ENCODE measurements around the gene RAPH1.

Gene RAPH1

GRCh38 chr2:203484266-203485112 lies 50.6 kb downstream of the RAPH1 start:
- DNase-seq, result peak; percentile 59

GRCh38 chr2:203480623-203481022 lies 54.5 kb downstream of the RAPH1 start:
- DNase-seq, result no peak

- no peak for DNase-seq
These were observed 58.2 kb downstream of the RAPH1 start for GRCh38 chr2:203476881-203477280.

DNA sequence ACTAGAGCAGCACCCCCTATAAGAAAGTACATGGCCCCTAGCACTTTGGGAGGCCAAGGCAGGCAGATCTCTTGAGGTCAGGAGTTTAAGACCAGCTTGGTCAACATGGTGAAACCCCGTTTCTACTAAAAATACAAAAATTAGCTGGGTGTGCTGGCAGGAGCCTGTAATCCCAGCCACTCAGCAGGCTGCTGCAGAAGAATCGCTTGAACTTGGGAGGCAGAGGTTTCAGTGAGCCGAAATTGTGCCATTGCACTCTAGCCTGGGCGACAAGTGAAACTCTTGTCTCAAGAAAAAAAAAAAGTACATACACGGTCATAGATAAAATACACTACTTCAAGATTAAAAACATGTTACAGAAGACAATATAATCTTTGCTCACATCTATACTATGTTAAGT lies 63.8 kb downstream of the RAPH1 start:
- no peak for DNase-seq

DNA sequence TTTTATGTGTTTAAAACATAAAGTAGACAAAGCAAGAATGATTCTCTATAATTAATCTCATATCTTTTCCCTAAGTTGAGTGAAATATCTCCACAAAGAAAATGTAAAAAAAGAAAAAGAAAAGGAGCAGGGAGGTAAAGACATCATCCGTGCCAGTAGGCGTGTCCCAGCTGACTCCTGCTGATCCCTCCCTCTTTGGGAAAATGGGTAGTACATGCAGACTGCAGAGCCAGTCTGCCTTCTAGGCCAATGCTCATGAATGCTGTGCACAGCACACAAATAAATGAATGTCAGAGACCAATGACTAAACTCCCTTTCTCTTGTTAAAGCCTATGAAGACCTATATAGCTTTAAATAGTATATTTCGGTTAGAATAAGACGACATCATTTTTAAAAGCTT lies 64.7 kb downstream of the RAPH1 start:
- no peak for DNase-seq

DNA sequence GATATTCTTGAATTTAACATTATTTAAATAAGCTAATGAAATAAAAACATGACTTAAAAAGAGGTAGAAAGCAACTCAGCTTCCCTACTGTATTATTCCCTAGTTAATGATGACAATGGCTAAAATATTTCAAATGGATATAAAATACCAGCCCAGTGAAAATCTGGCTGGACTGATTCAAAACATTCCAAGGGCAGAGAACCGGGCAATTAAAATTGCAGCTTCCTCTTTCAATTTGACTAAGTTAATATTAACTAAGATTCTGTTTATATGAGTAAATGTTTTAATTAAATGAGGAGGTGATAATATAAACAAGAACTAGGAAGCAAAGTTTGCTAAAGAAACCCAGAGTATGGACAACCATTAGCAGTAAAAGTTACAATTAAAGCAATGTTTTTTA lies 65.6 kb downstream of the RAPH1 start:
- no peak for DNase-seq

- no peak for DNase-seq
These were observed 71.8 kb downstream of the RAPH1 start for GRCh38 chr2:203463266-203463678.

- no peak for DNase-seq
These were observed 72.8 kb downstream of the RAPH1 start for GRCh38 chr2:203462308-203462707.

DNA sequence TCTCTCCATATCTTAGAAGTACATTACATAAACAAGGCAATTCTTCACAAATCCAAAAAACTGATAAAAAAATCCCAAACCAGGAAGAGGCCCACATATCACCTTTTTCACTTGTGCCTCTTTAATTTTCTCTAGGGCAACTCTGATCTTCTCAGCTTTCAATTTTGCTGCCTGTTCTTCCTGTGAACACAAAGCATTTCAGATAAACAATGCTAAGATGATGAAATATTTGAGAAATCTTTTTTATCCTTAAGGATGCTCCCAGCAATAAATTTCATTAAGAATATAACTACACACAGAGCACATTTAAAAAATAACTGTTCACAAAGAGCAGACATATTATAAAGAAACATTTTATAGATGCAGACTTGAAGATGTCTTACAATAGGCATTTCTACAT lies 73.4 kb downstream of the RAPH1 start:
- no peak for DNase-seq

- DNase-seq, result no peak
These were observed 79.9 kb downstream of the RAPH1 start for GRCh38 chr2:203455209-203455608.

- DNase-seq, result no peak
These were observed 81.1 kb downstream of the RAPH1 start for GRCh38 chr2:203453858-203454451.

- no peak for DNase-seq
These were observed 83.4 kb downstream of the RAPH1 start for GRCh38 chr2:203451689-203452088.

DNA sequence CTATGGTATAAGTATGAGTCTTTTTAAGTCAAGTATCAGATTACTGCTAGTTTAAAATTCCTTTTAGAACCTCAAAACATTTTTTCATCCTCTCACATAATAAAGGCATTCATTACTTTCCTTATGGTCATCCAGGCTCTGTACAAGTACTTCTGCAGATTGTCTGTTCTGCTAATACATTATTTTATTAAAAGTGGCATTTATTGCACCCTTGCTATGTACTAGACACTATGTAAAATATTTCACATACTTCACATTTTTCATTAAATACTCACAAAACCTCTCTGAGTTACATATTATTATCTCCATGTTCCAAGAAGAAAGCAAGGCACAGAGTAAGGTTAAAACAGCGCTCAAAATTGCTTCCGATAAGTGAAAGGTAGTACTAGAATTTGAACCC lies 84.1 kb downstream of the RAPH1 start:
- DNase-seq, result no peak

DNA sequence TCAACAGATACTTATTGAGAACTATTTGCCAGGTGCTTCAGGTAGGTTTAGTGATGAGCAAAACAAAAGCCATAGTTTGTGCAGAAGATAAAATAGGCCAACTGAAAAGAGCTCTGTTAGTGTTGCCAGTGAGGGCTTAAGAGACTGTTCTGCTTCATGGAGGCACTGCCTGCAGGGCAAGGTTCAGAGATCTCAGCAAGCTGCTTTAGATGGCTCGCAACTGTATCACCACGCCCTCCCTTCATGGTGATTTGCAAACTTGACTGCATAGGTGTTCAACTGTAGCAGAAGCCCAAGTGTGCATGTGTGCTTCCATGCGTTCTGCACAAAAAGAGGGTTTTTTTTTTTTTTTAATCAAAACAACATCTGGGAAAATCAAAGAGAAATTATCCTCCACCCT lies 84.5 kb downstream of the RAPH1 start:
- no peak for DNase-seq

- no peak for DNase-seq
These were observed 88.3 kb downstream of the RAPH1 start for GRCh38 chr2:203446780-203447179.

DNA sequence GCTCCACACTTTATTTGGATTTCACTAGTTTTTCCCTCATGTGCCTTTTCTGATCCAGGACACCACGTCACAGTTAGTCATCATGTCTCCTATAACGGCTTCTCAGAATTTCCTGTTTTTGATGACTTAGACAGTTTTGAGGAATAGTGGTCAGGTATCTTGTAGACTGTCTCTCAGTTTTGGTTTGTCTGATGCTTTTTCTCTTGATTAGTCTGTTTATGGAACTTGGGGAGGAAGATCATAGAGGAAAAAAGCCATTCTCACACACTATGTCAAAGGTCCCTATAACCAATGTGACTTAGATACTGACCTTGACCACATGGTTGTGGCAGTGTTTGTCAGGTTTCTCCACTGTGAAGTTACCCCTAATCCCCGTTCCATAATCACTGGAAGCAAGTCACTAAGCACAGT lies 89.0 kb downstream of the RAPH1 start:
- DNase-seq, result no peak

- no peak for DNase-seq
These were observed 90.4 kb downstream of the RAPH1 start for GRCh38 chr2:203444738-203445137.

DNA sequence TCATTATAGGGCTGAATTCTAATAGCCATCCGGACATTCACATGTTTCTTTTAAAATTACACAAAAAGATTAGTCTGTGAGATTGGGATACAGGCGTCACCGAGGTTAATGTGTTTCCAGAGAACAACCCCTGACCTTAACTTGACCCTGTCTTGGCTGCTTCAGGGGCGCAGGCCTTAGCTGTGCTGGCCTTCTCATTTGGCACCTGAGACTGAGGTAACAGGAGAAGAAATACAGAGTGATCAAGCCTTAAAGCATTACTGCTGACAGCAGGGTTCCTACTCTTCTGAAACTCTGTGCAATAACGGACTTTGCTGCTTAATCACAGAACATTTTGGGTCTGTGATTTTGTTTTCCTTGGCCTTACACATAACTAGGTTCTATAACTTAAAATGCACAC lies 92.6 kb downstream of the RAPH1 start:
- DNase-seq, result no peak

DNA sequence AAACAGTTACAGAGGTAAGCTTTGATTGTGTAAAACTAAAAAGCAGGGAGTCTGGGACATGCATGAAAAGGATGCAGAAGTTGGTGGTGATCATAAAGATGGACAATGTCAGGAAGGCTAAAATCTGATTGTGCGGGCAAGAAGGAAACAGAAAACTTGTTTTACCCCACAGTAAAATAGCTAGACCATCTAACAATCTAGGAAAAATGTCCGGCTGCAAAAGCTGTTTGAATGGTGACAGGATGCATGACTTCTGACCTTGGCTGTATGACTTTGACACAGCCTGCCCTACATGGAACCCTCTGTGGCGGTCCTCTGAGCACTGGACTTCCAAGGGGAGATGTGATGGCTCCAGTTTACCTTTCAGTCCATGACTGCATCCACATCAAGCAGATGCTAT lies 93.6 kb downstream of the RAPH1 start:
- no peak for DNase-seq

- no peak for DNase-seq
These were observed 94.4 kb downstream of the RAPH1 start for GRCh38 chr2:203440671-203441070.

- DNase-seq, result no peak
These were observed 96.6 kb downstream of the RAPH1 start for GRCh38 chr2:203438528-203438927.

GRCh38 chr2:203437511-203437910 lies 97.6 kb downstream of the RAPH1 start:
- DNase-seq, result no peak

DNA sequence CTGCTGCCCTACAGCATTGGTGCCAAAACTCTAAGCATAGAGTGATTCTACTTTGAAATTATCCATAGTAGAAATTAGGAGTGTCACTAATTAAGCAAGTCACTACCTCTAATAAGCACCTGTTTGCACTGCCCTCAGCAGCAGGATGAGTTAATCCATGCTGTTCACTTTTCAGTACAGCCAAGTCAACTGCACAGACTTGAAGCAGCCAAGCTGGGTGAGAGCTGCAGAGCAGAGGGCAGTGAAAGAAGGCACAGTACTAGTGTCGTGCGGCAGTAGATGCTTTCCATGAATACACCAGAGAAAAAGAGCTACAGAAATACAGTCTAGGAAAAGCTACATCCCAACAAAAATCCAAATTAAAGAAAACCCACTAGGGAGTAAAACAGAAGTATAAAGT lies 98.6 kb downstream of the RAPH1 start:
- no peak for DNase-seq

DNA sequence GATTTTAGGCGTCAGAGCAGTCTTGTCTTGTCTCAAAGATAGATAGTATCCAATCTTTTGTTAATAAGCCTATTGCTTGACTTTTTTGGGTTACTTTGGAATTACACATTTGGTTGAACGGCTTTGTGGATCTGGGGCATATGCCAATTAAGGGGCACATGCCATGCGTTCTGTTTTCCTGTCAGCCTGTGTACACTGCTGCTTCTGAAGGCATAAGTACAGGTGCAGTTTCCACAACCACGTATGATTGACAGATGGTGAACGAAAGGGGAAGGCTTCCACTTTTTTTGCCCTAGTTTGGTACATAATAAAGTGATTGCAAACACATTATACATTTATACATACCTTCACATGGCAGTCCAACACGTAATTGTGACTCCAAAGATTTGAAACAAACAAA lies 102.3 kb downstream of the RAPH1 start:
- DNase-seq, result no peak
